Colonic mucosa (tissue), 4 donors: ENCODE results near the gene KCNN4. TPM values are rescaled to one million over a fixed set of nuclear protein-coding genes. Genes with fewer than 3 reads are reported as not detected.

Experiments
- DNase-seq: peaks from one replicate; pipeline ENCODE4 v3.0.0-alpha.2; 2020
- H3K27ac ChIP-seq: fragments of 200-600 bp; one replicate; pipeline ENCODE4 v1.8.0; 2021
- H3K27me3 ChIP-seq: fragments of 200-600 bp; one replicate; pipeline ENCODE4 v1.8.0; 2021
- H3K36me3 ChIP-seq: fragments of 200-600 bp; one replicate; pipeline ENCODE4 v1.8.0; 2021
- H3K4me1 ChIP-seq: fragments of 200-600 bp; one replicate; pipeline ENCODE4 v1.8.0; 2021; ENCODE audit warnings: mild to moderate bottlenecking
- H3K4me3 ChIP-seq: fragments of 200-600 bp; one replicate; pipeline ENCODE4 v1.8.0; 2021
- H3K9ac ChIP-seq, 2 donors: one replicate each; pipeline ENCODE4 v1.7.0; 2013; ENCODE audit warnings: control low read depth in 2 of 2, low read depth in 2 of 2, low read length in 2 of 2
- H3K9me3 ChIP-seq: fragments of 200-600 bp; one replicate; pipeline ENCODE4 v1.8.0; 2021
- CTCF ChIP-seq: fragments of 200-600 bp; IDR thresholded peaks from one replicate; pipeline ENCODE4 v1.8.0; 2022; ENCODE audit warnings: antibody characterized with exemption, mild to moderate bottlenecking
- intact Hi-C: fragments of 100-400 bp; cut with DNase I; formaldehyde crosslinking; loops from one replicate; pipeline ENCODE4 v1.14.1; 2022
- total RNA-seq, 2 donors: library from RNA; stranded (reverse); fragmentation: NEBNext Ultra II Directional in 1 of 2; extraction: Animal tissue kit (Norgen Biotek cat#: 25700) in 1 of 2; gene quantifications; one replicate each; pipeline ENCODE4 v1.2.1, GENCODE V29; 2021
- donor health status: healthy.
- donor health status: DM: no; HTN: no; CAD: no.
- donor health status: DM: no; HTN: no; CAD: no.

Gene KCNN4
- total RNA-seq, 2 donors from 2014 or later: 25.4 to 60.9 TPM

- Histone ChIP-seq H3K27ac (peak overlapping the region; percentile 41), H3K4me1 (peaks cover 32% of the 10 kb centered on the region), H3K9ac (peak overlapping the region in 1 of 2 donors; percentile 66), H3K36me3 (no peaks in the 10 kb centered on the region), H3K27me3 (no peaks in the 10 kb centered on the region), H3K4me3 (no peak overlapping the region), H3K9me3 (no peaks in the 10 kb centered on the region)
- intact Hi-C loops: no loop called here
- TF ChIP-seq CTCF: no peak
- no peak for DNase-seq
Observed at GRCh38 chr19:43763473-43763939, 17.3 kb downstream of the KCNN4 start.

GRCh38 chr19:43762814-43763213 lies 18.0 kb downstream of the KCNN4 start:
- Histone ChIP-seq H3K4me3 (no peak overlapping the region), H3K27ac (no peak overlapping the region), H3K9ac (no peak overlapping the region), H3K36me3 (no peaks in the 10 kb centered on the region), H3K4me1 (peaks cover 28% of the 10 kb centered on the region), H3K27me3 (no peaks in the 10 kb centered on the region), H3K9me3 (no peaks in the 10 kb centered on the region)
- no peak for DNase-seq
- intact Hi-C loops: no loop called here
- TF ChIP-seq CTCF: no peak

- DNase-seq: no peak
- Histone ChIP-seq H3K9ac (no peak overlapping the region), H3K4me3 (no peak overlapping the region), H3K9me3 (no peaks in the 10 kb centered on the region), H3K4me1 (peaks cover 13% of the 10 kb centered on the region), H3K36me3 (no peaks in the 10 kb centered on the region), H3K27me3 (no peaks in the 10 kb centered on the region), H3K27ac (no peak overlapping the region)
- no peak for TF ChIP-seq CTCF
- intact Hi-C loops: no loop called here
Observed at GRCh38 chr19:43760941-43761340, 19.8 kb downstream of the KCNN4 start.

GRCh38 chr19:43759515-43759914 lies 21.3 kb downstream of the KCNN4 start:
- no peak for DNase-seq
- peaks cover under 1% of the 10 kb centered on the region for H3K4me1 ChIP-seq
- H3K27me3 ChIP-seq: no peaks in the 10 kb centered on the region
- H3K9ac ChIP-seq: no peak overlapping the region
- H3K27ac ChIP-seq: no peak overlapping the region
- TF ChIP-seq CTCF: no peak
- no peaks in the 10 kb centered on the region for H3K9me3 ChIP-seq
- H3K4me3 ChIP-seq: no peak overlapping the region
- intact Hi-C loops: no loop called here
- H3K36me3 ChIP-seq: no peaks in the 10 kb centered on the region

GRCh38 chr19:43755256-43755801 lies 25.4 kb downstream of the KCNN4 start:
- Histone ChIP-seq H3K36me3 (no peaks in the 10 kb centered on the region), H3K4me1 (peaks cover 8% of the 10 kb centered on the region), H3K27ac (peak overlapping the region; percentile 100), H3K9me3 (no peaks in the 10 kb centered on the region), H3K27me3 (no peaks in the 10 kb centered on the region), H3K9ac (peak overlapping the region; percentile 92 to 93), H3K4me3 (peak overlapping the region; percentile 75)
- intact Hi-C loops: no loop called here
- DNase-seq: peak; percentile 90
- TF ChIP-seq CTCF: no peak
